Measurements from ENCODE around the gene RAB6B.

- TF ChIP-seq, protein P1, sequence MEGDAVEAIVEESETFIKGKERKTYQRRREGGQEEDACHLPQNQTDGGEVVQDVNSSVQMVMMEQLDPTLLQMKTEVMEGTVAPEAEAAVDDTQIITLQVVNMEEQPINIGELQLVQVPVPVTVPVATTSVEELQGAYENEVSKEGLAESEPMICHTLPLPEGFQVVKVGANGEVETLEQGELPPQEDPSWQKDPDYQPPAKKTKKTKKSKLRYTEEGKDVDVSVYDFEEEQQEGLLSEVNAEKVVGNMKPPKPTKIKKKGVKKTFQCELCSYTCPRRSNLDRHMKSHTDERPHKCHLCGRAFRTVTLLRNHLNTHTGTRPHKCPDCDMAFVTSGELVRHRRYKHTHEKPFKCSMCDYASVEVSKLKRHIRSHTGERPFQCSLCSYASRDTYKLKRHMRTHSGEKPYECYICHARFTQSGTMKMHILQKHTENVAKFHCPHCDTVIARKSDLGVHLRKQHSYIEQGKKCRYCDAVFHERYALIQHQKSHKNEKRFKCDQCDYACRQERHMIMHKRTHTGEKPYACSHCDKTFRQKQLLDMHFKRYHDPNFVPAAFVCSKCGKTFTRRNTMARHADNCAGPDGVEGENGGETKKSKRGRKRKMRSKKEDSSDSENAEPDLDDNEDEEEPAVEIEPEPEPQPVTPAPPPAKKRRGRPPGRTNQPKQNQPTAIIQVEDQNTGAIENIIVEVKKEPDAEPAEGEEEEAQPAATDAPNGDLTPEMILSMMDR (conservative IDR thresholded peaks at IDR 0.05 in 1 of 2, IDR thresholded peaks at IDR 0.05 in 1 of 2; ENCODE audit: extremely low read depth in 1 of 2, insufficient read depth in 1 of 2, low read depth in 1 of 2, low read length in 2 of 2): no peak
- no peak for TF ChIP-seq EZH2 (IDR thresholded peaks at IDR 0.05; ENCODE audit: borderline replicate concordance, low read length)
Observed at GRCh38 chr3:133829310-133829707, 66.4 kb downstream of the RAB6B start.

All from mammary epithelial cell (primary cell).